ENCODE results near the gene LGALS3BP. TPM values are rescaled to one million over a fixed set of nuclear protein-coding genes. Genes with fewer than 3 reads are reported as not detected.

The LGALS3BP gene
- total and polyA plus RNA-seq, 2 of the 13 experiments (the other 11 are each of a cell fraction or from before 2014, with no cell fraction given), result 137 to 332 TPM

DNA sequence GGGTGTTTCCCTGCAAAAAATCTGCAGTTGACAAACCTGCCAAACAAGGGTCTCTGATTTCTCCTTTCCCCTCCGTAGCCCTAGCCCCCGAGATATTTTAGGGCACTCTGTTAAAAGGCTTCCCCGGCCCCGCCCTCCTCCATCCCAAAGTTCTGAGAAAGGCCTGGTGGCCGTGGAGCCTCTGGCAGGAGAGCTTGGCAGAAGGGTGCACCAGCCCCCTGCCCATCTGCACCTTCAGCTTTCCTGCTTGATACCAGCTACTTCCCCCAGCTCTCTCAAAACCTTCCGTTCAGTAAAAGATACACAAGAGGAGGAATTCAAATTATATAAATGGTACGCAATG, 30.6 kb upstream of the LGALS3BP start (continued):
- TF ChIP-seq ZNF780A (CRISPR knock-in tag; IDR thresholded peaks at IDR 0.05), result no peak
- no peak for TF ChIP-seq REPIN1 (CRISPR knock-in tag; IDR thresholded peaks at IDR 0.05; ENCODE audit: borderline replicate concordance, low read depth)
- 0 out of 2 replicates have a peak, but pooled peaks have one; percentile 4 for TF ChIP-seq ZNF350 (CRISPR knock-in tag; IDR thresholded peaks at IDR 0.05; ENCODE audit: borderline replicate concordance, low read depth)
- TF ChIP-seq FLYWCH1 (CRISPR knock-in tag; IDR thresholded peaks at IDR 0.05), result no peak
- TF ChIP-seq RBM39 (IDR thresholded peaks at IDR 0.05; ENCODE audit: low read depth, low read length, poor library complexity, severe bottlenecking), result no peak
- TF ChIP-seq ZNF292 (CRISPR knock-in tag; IDR thresholded peaks at IDR 0.05; ENCODE audit: borderline replicate concordance, low read depth), result no peak
- no peak for TF ChIP-seq MIER3 (CRISPR knock-in tag; IDR thresholded peaks at IDR 0.05; ENCODE audit: borderline replicate concordance)
- TF ChIP-seq, protein P1, sequence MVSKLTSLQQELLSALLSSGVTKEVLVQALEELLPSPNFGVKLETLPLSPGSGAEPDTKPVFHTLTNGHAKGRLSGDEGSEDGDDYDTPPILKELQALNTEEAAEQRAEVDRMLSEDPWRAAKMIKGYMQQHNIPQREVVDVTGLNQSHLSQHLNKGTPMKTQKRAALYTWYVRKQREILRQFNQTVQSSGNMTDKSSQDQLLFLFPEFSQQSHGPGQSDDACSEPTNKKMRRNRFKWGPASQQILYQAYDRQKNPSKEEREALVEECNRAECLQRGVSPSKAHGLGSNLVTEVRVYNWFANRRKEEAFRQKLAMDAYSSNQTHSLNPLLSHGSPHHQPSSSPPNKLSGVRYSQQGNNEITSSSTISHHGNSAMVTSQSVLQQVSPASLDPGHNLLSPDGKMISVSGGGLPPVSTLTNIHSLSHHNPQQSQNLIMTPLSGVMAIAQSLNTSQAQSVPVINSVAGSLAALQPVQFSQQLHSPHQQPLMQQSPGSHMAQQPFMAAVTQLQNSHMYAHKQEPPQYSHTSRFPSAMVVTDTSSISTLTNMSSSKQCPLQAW (CRISPR knock-in tag; IDR thresholded peaks at IDR 0.05), result no peak; the same call in none of the 2 replicates
- TF ChIP-seq, protein P2, sequence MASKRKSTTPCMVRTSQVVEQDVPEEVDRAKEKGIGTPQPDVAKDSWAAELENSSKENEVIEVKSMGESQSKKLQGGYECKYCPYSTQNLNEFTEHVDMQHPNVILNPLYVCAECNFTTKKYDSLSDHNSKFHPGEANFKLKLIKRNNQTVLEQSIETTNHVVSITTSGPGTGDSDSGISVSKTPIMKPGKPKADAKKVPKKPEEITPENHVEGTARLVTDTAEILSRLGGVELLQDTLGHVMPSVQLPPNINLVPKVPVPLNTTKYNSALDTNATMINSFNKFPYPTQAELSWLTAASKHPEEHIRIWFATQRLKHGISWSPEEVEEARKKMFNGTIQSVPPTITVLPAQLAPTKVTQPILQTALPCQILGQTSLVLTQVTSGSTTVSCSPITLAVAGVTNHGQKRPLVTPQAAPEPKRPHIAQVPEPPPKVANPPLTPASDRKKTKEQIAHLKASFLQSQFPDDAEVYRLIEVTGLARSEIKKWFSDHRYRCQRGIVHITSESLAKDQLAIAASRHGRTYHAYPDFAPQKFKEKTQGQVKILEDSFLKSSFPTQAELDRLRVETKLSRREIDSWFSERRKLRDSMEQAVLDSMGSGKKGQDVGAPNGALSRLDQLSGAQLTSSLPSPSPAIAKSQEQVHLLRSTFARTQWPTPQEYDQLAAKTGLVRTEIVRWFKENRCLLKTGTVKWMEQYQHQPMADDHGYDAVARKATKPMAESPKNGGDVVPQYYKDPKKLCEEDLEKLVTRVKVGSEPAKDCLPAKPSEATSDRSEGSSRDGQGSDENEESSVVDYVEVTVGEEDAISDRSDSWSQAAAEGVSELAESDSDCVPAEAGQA (IDR thresholded peaks at IDR 0.05; ENCODE audit: low read depth), result no peak
- TF ChIP-seq, protein P2 (CRISPR knock-in tag; IDR thresholded peaks at IDR 0.05; ENCODE audit: borderline replicate concordance), result no peak
- TF ChIP-seq ZNF207 (IDR thresholded peaks at IDR 0.05; ENCODE audit: borderline replicate concordance), result no peak
- TF ChIP-seq BRD4 (CRISPR knock-in tag; IDR thresholded peaks at IDR 0.05), result no peak
- TF ChIP-seq ZNF383 (CRISPR knock-in tag; IDR thresholded peaks at IDR 0.05; ENCODE audit: borderline replicate concordance), result no peak
- TF ChIP-seq, protein P3, sequence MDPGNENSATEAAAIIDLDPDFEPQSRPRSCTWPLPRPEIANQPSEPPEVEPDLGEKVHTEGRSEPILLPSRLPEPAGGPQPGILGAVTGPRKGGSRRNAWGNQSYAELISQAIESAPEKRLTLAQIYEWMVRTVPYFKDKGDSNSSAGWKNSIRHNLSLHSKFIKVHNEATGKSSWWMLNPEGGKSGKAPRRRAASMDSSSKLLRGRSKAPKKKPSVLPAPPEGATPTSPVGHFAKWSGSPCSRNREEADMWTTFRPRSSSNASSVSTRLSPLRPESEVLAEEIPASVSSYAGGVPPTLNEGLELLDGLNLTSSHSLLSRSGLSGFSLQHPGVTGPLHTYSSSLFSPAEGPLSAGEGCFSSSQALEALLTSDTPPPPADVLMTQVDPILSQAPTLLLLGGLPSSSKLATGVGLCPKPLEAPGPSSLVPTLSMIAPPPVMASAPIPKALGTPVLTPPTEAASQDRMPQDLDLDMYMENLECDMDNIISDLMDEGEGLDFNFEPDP (CRISPR knock-in tag; conservative IDR thresholded peaks at IDR 0.05), result 0 out of 2 replicates have a peak, but pooled peaks have one; percentile 7
- TF ChIP-seq ZNF382 (CRISPR knock-in tag; IDR thresholded peaks at IDR 0.05; ENCODE audit: borderline replicate concordance), result no peak
- no peak for TF ChIP-seq KLF9 (CRISPR knock-in tag; IDR thresholded peaks at IDR 0.05; ENCODE audit: low read depth)
- TF ChIP-seq NFE2L2 (IDR thresholded peaks at IDR 0.05; ENCODE audit: low read length), result no peak
- TF ChIP-seq HDAC2 (CRISPR knock-in tag; IDR thresholded peaks at IDR 0.05), result no peak
- no peak for TF ChIP-seq PHF20 (CRISPR knock-in tag; IDR thresholded peaks at IDR 0.05)
- TF ChIP-seq, protein P4, sequence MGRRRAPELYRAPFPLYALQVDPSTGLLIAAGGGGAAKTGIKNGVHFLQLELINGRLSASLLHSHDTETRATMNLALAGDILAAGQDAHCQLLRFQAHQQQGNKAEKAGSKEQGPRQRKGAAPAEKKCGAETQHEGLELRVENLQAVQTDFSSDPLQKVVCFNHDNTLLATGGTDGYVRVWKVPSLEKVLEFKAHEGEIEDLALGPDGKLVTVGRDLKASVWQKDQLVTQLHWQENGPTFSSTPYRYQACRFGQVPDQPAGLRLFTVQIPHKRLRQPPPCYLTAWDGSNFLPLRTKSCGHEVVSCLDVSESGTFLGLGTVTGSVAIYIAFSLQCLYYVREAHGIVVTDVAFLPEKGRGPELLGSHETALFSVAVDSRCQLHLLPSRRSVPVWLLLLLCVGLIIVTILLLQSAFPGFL (CRISPR knock-in tag; IDR thresholded peaks at IDR 0.05), result no peak
- TF ChIP-seq HDAC6 (IDR thresholded peaks at IDR 0.05; ENCODE audit: low read depth, low read length), result no peak
- no peak for TF ChIP-seq SRSF1 (optimal IDR thresholded peaks at IDR 0.05; ENCODE audit: low read depth, low read length)

Data from HepG2 (cell line).